HepG2 (cell line): Measurements from ENCODE around the gene COA1. TPM values are rescaled to one million over a fixed set of nuclear protein-coding genes. Genes with fewer than 3 reads are reported as not detected.
A peak's percentile ranks its signal among the peaks of the same experiment; 100 is the strongest.
"Not testable (repeated sequence)": the region's sequence is repeated elsewhere in the genome, so short reads cannot be mapped to it uniquely, and the experiment has no call there.

Experiments
- ATAC-seq: fragments of 200-7000 bp; cut with Tn5 transposase; 3 replicates; pipeline ENCODE4 v1.9.1; 2020; ENCODE audit warnings: mild to moderate bottlenecking, moderate library complexity
- BruUV-seq: library from RNA; stranded (reverse); fragments of 400-500 nt; replicated peaks from 2 replicates; lab custom pipeline; 2021; lab: Mats Ljungman, UMichigan
- CTCF ChIA-PET: fragments of 300-600 bp; formaldehyde crosslinking; extraction: SDS; loops from one replicate; lab custom pipeline; 2021; ENCODE audit warnings: low total read pairs, inconsistent platforms, low intra/inter-chr PET ratio; lab: Yijun Ruan, JAX
- POLR2A ChIA-PET: fragments of 350-600 bp; sonication (Branson Sonifier 250); formaldehyde crosslinking; loops from one replicate; lab custom pipeline; 2020; ENCODE audit warnings: antibody characterized with exemption, inconsistent platforms; lab: Yijun Ruan, JAX
- DNase-seq: peaks from one replicate; pipeline ENCODE4 v3.0.0-alpha.2; 2015; ENCODE audit warnings: low spot score
- FAIRE-seq: peaks from 3 replicates; lab custom pipeline; 2011; peaks lifted over from hg19 to GRCh38; lab: Jason Lieb, UNC
- H2AFZ ChIP-seq: one replicate; pipeline ENCODE4 v1.6.1; 2011; ENCODE audit warnings: low read length, inconsistent platforms
- H3K27ac ChIP-seq: fragments of 300-600 bp; 3 replicates; pipeline ENCODE4 v1.8.0; 2011; ENCODE audit warnings: mixed run types, mild to moderate bottlenecking, mixed read lengths, low read length, inconsistent platforms; ENCODE audit not compliant: insufficient read depth; ENCODE audit errors: extremely low read length
- H3K27me3 ChIP-seq, 2 experiments: fragments of 200-600 bp in 1 of 2; 2 replicates in 1 of 2; 3 replicates in 1 of 2; pipeline versions ENCODE4 v1.6.0 to v1.8.0; 2011; ENCODE audit warnings: low read length in 2 of 2, mild to moderate bottlenecking in 2 of 2, moderate library complexity in 2 of 2, inconsistent platforms in 1 of 2; ENCODE audit not compliant: insufficient read depth in 2 of 2, control insufficient read depth in 1 of 2
- H3K36me3 ChIP-seq, 2 experiments: fragments of 200-600 bp in 1 of 2; replicated peaks in 1 of 2; 2 replicates in 1 of 2; 3 replicates in 1 of 2; pipeline versions ENCODE4 v1.5.1 to v1.8.0; 2011; ENCODE audit warnings: low read length in 2 of 2, inconsistent platforms in 1 of 2; ENCODE audit not compliant: insufficient read depth in 2 of 2, control insufficient read depth in 1 of 2
- H3K4me1 ChIP-seq: 2 replicates; pipeline ENCODE4 v1.5.1; 2012; ENCODE audit warnings: low read length, inconsistent platforms; ENCODE audit not compliant: insufficient read depth
- H3K4me2 ChIP-seq: 2 replicates; pipeline ENCODE4 v1.6.0; 2011; ENCODE audit warnings: low read depth, low read length, inconsistent platforms
- H3K4me3 ChIP-seq, 3 experiments: fragments of 200-600 bp in 1 of 3; sonication (generic), shearing (Covaris generic) in 1 of 3; replicated peaks in 1 of 3; 2 replicates each; pipeline ENCODE4 v1.5.1; 2011 to 2016; ENCODE audit warnings: low read length in 3 of 3, inconsistent platforms in 2 of 3, low read depth in 2 of 3, mild to moderate bottlenecking in 2 of 3, control low read depth in 1 of 3, mixed read lengths in 1 of 3; ENCODE audit not compliant: insufficient read depth in 1 of 3
- H3K79me2 ChIP-seq: one replicate; pipeline ENCODE4 v1.6.1; 2011; ENCODE audit warnings: low read length, inconsistent platforms; ENCODE audit not compliant: insufficient read depth
- H3K9ac ChIP-seq: 2 replicates; pipeline ENCODE4 v1.6.0; 2011; ENCODE audit warnings: mild to moderate bottlenecking, low read depth, low read length, inconsistent platforms; ENCODE audit not compliant: insufficient read depth
- H3K9me3 ChIP-seq: 2 replicates; pipeline ENCODE4 v1.5.1; 2012; ENCODE audit warnings: mild to moderate bottlenecking, low read length
- H4K20me1 ChIP-seq: 2 replicates; pipeline ENCODE4 v1.6.0; 2011; ENCODE audit warnings: inconsistent platforms, mild to moderate bottlenecking, low read length, moderate library complexity; ENCODE audit not compliant: insufficient read depth
- GFI1 ChIP-seq: sonication (generic); formaldehyde crosslinking; IDR thresholded peaks from 2 replicates; pipeline ENCODE4 v1.5.0; 2020; ENCODE audit warnings: missing genetic modification reagents, mild to moderate bottlenecking, borderline replicate concordance
- ZNF614 ChIP-seq: IDR thresholded peaks from 2 replicates; pipeline ENCODE4 v1.6.1; 2018; ENCODE audit warnings: missing biosample characterization, missing genetic modification reagents, inconsistent platforms, borderline replicate concordance
- WGBS: methylation state at CpG from one replicate; pipeline ENCODE4 v1.1.6; 2017; ENCODE audit warnings: low lambda C conversion rate; 5-methylcytosine and 5-hydroxymethylcytosine counted together
- in situ Hi-C: cut with HindIII; loops from 2 replicates; pipeline ENCODE4 v1.10.0; 2017; ENCODE audit warnings: low pct_unique_long_range_greater_than_20kb; ENCODE audit not compliant: extremely low pct_ligation_motif_present
- intact Hi-C: fragments of 100-400 bp; cut with micrococcal nuclease; formaldehyde crosslinking; loops from one replicate; pipeline ENCODE4 v1.10.0; 2022; ENCODE audit not compliant: unreplicated experiment
- polyA plus RNA-seq, 8 experiments: library from polyadenylated mRNA; depleted of rRNA in 3 of 8; stranded (reverse) in 7 of 8; unstranded in 1 of 8; fragments of >200 nt; fragmentation: Illumina TruSeq in 4 of 8; extraction: Trizol in 4 of 8; gene quantifications; 2 replicates each; pipeline versions ENCODE4 v1.2.1 to v1.2.3, GENCODE V29; 2011 to 2016; ENCODE audit warnings: low read depth in 4 of 8, missing spikeins in 1 of 8, mixed read lengths in 1 of 8; ENCODE audit not compliant: insufficient read depth in 1 of 8
- total RNA-seq, 5 experiments: library from RNA; depleted of rRNA; stranded (reverse); fragments of >200 nt; fragmentation: Illumina TruSeq; extraction: Trizol; gene quantifications; 2 replicates each; pipeline ENCODE4 v1.2.3, GENCODE V29; 2016; ENCODE audit warnings: low read depth in 1 of 5
- TF ChIP-seq, protein P1 (sequence below): IDR thresholded peaks from 2 replicates; pipeline ENCODE4 v1.6.1; 2016; ENCODE audit warnings: missing genetic modification reagents, missing compliant biosample characterization
- TF ChIP-seq, protein P2 (sequence below): IDR thresholded peaks from 2 replicates; pipeline ENCODE4 v1.4.0; 2020; ENCODE audit warnings: mild to moderate bottlenecking, missing genetic modification reagents

Gene COA1
- total and polyA plus RNA-seq, 2 of the 13 experiments (the other 11 are each of a cell fraction or from before 2014, with no cell fraction given): 33.2 to 65.7 TPM

DNA sequence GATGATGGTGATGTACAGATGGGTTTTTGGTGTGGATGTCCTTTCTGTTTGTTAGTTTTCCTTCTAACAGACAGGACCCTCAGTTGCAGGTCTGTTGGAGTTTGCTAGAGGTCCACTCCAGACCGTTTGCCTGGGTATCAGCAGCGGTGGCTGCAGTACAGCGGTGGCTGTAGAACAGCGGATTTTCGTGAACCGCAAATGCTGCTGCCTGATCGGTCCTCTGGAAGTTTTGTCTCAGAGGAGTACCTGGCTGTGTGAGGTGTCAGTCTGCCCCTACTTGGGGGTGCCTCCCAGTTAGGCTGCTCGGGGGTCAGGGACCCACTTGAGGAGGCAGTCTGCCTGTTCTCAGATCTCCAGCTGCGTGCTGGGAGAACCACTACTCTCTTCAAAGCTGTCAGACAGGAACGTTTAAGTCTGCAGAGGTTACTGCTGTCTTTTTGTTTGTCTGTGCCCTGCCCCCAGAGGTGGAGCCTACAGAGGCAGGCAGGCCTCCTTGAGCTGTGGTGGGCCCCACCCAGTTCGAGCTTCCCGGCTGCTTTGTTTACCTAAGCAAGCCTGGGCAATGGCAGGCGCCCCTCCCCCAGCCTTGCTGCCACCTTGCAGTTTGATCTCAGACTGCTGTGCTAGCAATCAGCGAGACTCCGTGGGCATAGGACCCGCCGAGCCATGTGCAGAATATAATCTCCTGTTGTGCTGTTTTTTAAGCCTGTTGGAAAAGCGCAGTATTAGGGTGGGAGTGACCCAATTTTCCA lies 49.1 kb upstream of the COA1 start (continued):
- TF ChIP-seq ZNF614 (CRISPR knock-in tag) (peak; percentile 44; the same call in 1 of the 2 replicates), GFI1 (CRISPR knock-in tag) (peak; percentile 44; the same call in 1 of the 2 replicates)
- TF ChIP-seq, protein P1, sequence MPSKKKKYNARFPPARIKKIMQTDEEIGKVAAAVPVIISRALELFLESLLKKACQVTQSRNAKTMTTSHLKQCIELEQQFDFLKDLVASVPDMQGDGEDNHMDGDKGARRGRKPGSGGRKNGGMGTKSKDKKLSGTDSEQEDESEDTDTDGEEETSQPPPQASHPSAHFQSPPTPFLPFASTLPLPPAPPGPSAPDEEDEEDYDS (CRISPR knock-in tag): 0 out of 2 replicates have a peak, but pooled peaks have one; percentile 34
- TF ChIP-seq, protein P2, sequence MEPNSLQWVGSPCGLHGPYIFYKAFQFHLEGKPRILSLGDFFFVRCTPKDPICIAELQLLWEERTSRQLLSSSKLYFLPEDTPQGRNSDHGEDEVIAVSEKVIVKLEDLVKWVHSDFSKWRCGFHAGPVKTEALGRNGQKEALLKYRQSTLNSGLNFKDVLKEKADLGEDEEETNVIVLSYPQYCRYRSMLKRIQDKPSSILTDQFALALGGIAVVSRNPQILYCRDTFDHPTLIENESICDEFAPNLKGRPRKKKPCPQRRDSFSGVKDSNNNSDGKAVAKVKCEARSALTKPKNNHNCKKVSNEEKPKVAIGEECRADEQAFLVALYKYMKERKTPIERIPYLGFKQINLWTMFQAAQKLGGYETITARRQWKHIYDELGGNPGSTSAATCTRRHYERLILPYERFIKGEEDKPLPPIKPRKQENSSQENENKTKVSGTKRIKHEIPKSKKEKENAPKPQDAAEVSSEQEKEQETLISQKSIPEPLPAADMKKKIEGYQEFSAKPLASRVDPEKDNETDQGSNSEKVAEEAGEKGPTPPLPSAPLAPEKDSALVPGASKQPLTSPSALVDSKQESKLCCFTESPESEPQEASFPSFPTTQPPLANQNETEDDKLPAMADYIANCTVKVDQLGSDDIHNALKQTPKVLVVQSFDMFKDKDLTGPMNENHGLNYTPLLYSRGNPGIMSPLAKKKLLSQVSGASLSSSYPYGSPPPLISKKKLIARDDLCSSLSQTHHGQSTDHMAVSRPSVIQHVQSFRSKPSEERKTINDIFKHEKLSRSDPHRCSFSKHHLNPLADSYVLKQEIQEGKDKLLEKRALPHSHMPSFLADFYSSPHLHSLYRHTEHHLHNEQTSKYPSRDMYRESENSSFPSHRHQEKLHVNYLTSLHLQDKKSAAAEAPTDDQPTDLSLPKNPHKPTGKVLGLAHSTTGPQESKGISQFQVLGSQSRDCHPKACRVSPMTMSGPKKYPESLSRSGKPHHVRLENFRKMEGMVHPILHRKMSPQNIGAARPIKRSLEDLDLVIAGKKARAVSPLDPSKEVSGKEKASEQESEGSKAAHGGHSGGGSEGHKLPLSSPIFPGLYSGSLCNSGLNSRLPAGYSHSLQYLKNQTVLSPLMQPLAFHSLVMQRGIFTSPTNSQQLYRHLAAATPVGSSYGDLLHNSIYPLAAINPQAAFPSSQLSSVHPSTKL: peak; percentile 79

DNA sequence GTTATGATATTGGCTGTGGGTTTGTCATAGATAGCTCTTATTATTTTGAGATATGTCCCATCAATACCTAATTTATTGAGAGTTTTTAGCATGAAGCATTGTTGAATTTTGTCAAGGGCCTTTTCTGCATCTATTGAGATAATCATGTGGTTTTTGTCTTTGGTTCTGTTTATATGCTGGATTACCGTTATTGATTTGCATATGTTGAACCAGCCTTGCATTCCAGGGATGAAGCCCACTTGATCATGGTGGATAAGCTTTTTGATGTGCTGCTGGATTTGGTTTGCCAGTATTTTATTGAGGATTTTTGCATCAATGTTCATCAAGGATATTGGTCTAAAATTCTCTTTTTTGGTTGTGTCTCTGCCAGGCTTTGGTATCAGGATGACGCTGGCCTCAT lies 45.9 kb upstream of the COA1 start:
- H3K9me3 ChIP-seq, DNase-seq, FAIRE-seq, H3K79me2 ChIP-seq, H4K20me1 ChIP-seq, H3K27me3 ChIP-seq, ATAC-seq, BruUV-seq, H3K9ac ChIP-seq, CTCF ChIA-PET, in situ Hi-C loops, H3K4me2 ChIP-seq, H3K27ac ChIP-seq, intact Hi-C loops, POLR2A ChIA-PET, H2AFZ ChIP-seq, H3K4me3 ChIP-seq: not testable (repeated sequence)
- WGBS: 98% methylated on average over 2 of the region's 2 CpGs
- Histone ChIP-seq H3K36me3 (peaks cover 1 to 14% of the 10 kb centered on the region in 2 experiments; a peak in 3 of 5 replicates), H3K4me1 (peaks cover 30% of the 10 kb centered on the region)

DNA sequence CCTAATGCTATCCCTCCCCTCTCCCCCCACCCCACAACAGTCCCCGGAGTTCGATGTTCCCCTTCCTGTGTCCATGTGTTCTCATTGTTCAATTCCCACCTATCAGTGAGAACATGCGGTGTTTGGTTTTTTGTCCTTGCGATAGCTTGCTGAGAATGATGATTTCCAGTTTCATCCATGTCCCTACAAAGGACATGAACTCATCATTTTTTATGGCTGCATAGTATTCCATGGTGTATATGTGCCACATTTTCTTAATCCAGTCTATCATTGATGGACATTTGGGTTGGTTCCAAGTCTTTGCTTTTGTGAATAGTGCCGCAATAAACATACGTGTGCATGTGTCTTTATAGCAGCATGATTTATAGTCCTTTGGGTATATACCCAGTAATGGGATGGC lies 43.9 kb upstream of the COA1 start:
- intact Hi-C loops, BruUV-seq: not testable (repeated sequence)

More for the DNA sequence above, 43.9 kb upstream of the COA1 start:
- H3K36me3 ChIP-seq, H3K79me2 ChIP-seq, H3K9me3 ChIP-seq, H4K20me1 ChIP-seq, H3K4me2 ChIP-seq, H3K27me3 ChIP-seq, DNase-seq, in situ Hi-C loops, POLR2A ChIA-PET, FAIRE-seq, H3K27ac ChIP-seq, H3K9ac ChIP-seq, H3K4me3 ChIP-seq, H2AFZ ChIP-seq, CTCF ChIA-PET, ATAC-seq: not testable (repeated sequence)
- H3K4me1 ChIP-seq: peaks cover 38% of the 10 kb centered on the region
- 96% methylated on average over 6 of the region's 6 CpGs for WGBS
